H1 (cell line): ENCODE data around the gene ANK3.

Source experiments
- POLR2A ChIP-seq, 2 experiments: IDR thresholded peaks; 1 replicate in 1 of 2; 2 replicates in 1 of 2; pipeline ENCODE4 v1.6.1; 2011; ENCODE audit warnings: low read depth in 2 of 2, low read length in 2 of 2, mild to moderate bottlenecking in 2 of 2; ENCODE audit errors: control extremely low read depth in 1 of 2
- SUZ12 ChIP-seq: fragments of 200-600 bp; sonication (generic); IDR thresholded peaks from 2 replicates; pipeline ENCODE4 v1.6.1; 2012; ENCODE audit warnings: mild to moderate bottlenecking, inconsistent platforms, low read length, moderate library complexity, mixed read lengths
- TF ChIP-seq, protein P1 (sequence below), 3 experiments: IDR thresholded peaks; 1 replicate in 2 of 3; 2 replicates in 1 of 3; pipeline versions ENCODE4 v1.5.1 to v1.6.1; 2011; ENCODE audit warnings: low read length in 3 of 3, mild to moderate bottlenecking in 3 of 3, inconsistent platforms in 2 of 3, low read depth in 1 of 3, moderate library complexity in 1 of 3; ENCODE audit not compliant: insufficient read depth in 1 of 3; ENCODE audit errors: control extremely low read depth in 1 of 3

GRCh38 chr10:60289800-60290199 lies 99.9 kb downstream of the ANK3 start:
- TF ChIP-seq, protein P1, sequence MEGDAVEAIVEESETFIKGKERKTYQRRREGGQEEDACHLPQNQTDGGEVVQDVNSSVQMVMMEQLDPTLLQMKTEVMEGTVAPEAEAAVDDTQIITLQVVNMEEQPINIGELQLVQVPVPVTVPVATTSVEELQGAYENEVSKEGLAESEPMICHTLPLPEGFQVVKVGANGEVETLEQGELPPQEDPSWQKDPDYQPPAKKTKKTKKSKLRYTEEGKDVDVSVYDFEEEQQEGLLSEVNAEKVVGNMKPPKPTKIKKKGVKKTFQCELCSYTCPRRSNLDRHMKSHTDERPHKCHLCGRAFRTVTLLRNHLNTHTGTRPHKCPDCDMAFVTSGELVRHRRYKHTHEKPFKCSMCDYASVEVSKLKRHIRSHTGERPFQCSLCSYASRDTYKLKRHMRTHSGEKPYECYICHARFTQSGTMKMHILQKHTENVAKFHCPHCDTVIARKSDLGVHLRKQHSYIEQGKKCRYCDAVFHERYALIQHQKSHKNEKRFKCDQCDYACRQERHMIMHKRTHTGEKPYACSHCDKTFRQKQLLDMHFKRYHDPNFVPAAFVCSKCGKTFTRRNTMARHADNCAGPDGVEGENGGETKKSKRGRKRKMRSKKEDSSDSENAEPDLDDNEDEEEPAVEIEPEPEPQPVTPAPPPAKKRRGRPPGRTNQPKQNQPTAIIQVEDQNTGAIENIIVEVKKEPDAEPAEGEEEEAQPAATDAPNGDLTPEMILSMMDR (IDR thresholded peaks at IDR 0.05; ENCODE audit: control extremely low read depth in 1 of 3, insufficient read depth in 1 of 3, low read depth in 1 of 3, low read length in 3 of 3): no peak
- TF ChIP-seq POLR2A (IDR thresholded peaks at IDR 0.05; ENCODE audit: control extremely low read depth in 1 of 2, low read depth in 2 of 2, low read length in 2 of 2) (no peak), SUZ12 (no peak)
